ENCODE measurements around the gene AMMECR1. TPM values are rescaled to one million over a fixed set of nuclear protein-coding genes. Genes with fewer than 3 reads are reported as not detected.

Gene AMMECR1
- total and polyA plus RNA-seq, 2 of the 8 experiments (the other 6 are each of a cell fraction or from before 2014, with no cell fraction given), result 10.2 to 21.2 TPM

GRCh38 chrX:110170029-110170428 lies 147.9 kb downstream of the AMMECR1 start (continued):
- TF ChIP-seq SIRT6 (IDR thresholded peaks at IDR 0.05; ENCODE audit: low read length), result no peak
- TF ChIP-seq CEBPB (IDR thresholded peaks at IDR 0.05; ENCODE audit: low read depth, low read length), result no peak
- no peak for TF ChIP-seq CHD7 (IDR thresholded peaks at IDR 0.05; ENCODE audit: insufficient replicate concordance, low read length)
- TF ChIP-seq EP300 (IDR thresholded peaks at IDR 0.05; ENCODE audit: borderline replicate concordance in 1 of 2, low read depth in 2 of 2, low read length in 2 of 2), result no peak
